ENCODE data around the gene APELA. TPM values are rescaled to one million over a fixed set of nuclear protein-coding genes. Genes with fewer than 3 reads are reported as not detected.
"Not testable (repeated sequence)": the region's sequence is repeated elsewhere in the genome, so short reads cannot be mapped to it uniquely, and the experiment has no call there.

Gene APELA
- total RNA-seq, 1 donor from 2014 or later = not detected

DNA sequence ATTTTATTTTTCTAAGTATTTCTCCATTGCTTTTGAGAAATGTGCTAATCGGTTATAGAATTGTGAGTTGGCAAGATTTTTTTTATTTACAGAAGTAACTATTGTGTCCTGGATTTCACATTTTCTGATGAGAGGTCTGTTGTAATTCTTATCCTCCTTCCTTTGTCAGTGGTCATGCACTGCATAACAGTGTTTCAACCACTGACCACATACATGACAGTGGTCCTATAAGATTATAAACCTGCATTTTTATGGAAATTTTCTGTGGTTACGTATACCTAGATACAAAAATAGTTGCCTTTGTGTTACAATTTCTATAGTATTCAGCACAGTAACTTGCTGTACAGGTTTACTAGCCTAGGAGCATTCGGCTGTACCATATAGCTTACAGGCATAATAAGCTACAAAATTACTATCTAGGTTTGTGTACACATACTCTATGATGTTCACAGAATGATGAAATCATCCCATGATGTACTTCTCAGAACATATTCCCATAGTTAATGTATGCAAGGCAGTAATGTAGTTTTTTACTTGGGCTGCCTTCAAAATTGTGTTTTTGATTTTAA lies 47.8 kb downstream of the APELA start:
- DNase-seq (ENCODE audit: low read depth in 2 of 2) = no peak

DNA sequence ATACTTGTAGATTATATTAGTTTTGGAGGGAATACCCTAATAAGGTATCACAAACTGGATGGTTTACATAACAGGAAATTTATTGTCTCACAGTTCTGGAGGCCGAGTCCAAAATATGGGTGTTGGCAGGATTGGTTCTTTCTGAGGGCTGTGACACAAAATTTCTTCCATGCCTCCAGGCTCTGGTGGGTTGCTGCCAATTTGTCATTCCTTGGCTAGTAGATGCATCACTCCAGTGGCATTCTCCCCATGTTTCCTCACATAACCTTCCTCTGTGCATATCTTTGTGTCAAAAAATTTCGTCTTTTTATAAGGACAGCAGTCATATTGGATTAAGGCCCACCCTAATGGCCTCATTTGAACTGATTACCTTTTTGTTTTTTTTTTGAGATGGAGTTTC lies 49.3 kb downstream of the APELA start:
- no peak for DNase-seq (ENCODE audit: low read depth in 2 of 2)

DNA sequence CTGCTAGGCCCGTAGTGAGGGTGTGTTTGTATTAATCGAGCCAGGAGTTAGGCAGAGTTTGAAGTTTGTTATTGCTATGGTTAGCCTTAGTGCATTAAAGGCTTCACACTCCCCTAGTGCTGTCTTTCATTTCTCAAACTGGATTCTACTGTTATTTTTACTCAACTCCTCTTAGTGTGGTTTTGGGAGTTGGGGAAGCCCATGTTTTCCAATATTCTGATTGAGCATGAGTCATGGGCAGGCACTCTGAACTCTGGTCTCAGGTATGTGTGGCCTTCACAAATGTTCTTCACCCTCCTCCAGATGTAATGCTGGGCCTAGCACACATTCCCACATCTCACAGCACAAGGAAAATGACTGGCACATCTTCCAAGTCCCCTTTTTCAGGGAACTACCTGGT lies 50.1 kb downstream of the APELA start:
- DNase-seq (ENCODE audit: low read depth in 2 of 2) = not testable (repeated sequence)

- DNase-seq (ENCODE audit: low read depth in 2 of 2) = no peak
Measured at GRCh38 chr4:164930647-164931046, 53.7 kb downstream of the APELA start.

DNA sequence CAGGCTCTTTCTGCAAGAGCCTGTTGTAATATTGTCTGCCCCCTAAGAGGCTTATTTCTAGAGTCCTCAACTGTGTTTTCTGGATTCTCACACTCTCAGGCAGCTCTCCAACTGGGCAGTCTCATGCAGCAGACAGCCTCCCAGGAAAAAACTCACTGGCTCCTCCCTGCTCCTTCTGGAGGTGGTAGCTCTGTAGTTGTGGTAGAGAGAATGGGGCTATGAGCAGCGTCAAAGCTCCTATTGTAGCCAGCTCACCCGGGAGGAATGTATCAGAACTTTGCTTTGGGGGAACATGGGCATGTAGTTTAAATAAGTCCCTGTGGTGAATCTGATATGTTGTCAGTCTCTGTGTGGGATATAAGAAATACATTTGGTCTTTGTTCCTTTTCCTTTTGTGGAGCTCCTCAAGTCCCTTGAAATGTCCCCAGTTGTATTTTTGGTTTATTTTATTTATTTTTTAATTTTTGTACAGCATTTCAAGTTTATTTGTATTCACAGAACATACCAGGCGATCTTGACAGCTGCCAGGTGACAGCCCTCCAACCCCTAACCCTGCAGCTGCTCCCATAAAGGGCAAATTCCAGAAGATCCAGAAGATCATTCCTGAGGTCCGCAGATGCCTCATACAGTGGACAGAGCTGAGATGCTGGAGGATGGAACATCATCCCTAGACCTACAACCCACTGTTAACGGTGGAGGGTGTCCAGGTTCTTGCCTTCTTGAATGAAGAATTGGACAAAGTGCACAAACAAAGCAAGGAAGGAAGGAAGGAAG lies 54.8 kb downstream of the APELA start:
- DNase-seq (ENCODE audit: low read depth in 2 of 2) = no peak

GRCh38 chr4:164933244-164933643 lies 56.3 kb downstream of the APELA start:
- no peak for DNase-seq (ENCODE audit: low read depth in 2 of 2)

- DNase-seq (ENCODE audit: low read depth in 2 of 2) = no peak
Measured at GRCh38 chr4:164935363-164935762, 58.4 kb downstream of the APELA start.

DNA sequence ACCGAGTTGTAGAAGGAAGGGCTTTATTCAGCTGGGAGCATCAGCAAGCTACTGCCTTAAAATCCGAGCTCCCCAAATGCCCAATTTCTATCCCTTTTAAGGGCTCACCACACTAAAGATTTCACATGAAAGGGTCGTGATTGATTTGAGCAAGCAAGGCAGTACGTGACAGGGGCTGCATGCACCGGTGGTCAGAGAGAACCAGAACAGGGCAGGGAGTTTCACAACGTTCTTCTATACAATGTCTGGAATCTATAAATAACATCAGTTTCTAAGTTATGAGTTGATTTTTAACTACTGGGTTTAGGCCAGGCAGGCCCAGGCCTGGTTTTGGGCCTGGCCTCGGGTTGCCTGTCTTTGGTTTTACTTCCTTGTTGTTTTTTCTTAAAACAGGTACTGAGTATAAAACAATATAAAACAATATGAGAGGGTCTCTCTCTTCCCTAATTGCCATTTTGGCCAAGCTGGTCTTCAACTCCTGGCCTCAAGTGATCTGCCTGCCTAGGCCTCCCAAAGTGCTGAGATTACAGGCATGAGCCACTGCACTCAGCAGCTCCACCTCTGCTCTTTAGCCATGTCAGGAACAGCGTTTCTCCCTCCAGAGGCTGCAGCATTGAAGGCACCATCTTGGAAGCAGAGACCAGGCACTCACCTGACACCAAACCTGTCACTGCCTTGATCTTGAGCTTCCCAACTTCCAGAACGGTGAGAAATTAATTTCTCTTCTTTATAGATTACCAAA lies 59.1 kb downstream of the APELA start:
- not testable (repeated sequence) for DNase-seq (ENCODE audit: low read depth in 2 of 2)

DNA sequence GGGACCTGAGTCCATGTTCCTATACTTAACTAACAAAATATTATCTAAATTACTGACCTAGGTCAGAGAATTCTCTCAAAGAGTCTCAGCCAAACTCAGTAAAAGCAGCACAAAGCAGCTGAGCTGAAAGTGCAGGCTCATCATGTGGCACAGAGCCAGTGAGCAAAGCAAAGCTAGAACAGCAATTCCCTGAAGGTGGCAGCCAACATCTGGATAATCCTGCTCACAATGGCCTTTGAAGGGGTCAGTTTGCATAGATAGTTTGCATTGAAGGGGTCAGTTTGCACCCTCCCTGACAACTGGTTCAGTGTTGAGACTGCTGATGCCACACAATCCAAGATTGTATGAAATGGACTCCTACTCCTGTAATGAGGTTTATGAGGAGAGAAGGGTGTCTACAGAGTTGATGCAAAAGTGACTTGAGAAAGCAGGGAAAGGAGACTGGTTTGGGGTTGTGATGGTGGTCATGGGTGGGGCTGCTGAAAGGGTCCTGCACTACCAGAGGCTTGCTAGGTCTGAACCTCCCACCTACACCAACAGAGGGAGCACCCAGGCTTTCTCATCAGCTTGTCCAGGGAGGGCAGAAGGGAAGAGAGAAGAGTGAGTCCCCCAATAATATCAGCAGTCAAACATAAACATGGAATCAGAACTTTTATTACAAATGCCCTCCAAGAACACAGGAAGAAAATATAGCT lies 60.7 kb downstream of the APELA start:
- peak in 1 of 2 donors; percentile 19 for DNase-seq (ENCODE audit: low read depth in 2 of 2)

DNA sequence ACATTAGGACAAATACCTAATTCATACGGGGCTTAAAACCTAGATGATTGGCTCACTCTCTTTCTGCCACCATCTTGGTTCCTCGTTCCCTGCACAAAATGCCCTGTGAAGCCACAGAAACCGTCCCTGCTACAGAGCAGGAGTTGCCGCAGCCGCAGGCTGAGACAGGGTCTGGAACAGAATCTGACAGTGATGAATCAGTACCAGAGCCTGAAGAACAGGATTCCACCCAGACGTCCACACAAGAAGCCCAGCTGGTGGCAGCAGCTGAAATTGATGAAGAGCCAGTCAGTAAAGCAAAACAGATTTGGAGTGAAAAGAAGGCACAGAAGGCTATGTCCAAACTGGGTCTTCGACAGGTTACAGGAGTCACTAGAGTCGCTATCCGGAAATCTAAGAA lies 66.2 kb downstream of the APELA start:
- no peak for DNase-seq (ENCODE audit: low read depth in 2 of 2)

GRCh38 chr4:164945146-164945545 lies 68.2 kb downstream of the APELA start:
- DNase-seq (ENCODE audit: low read depth in 2 of 2) = no peak

GRCh38 chr4:164946810-164947209 lies 69.8 kb downstream of the APELA start:
- DNase-seq (ENCODE audit: low read depth in 2 of 2) = no peak

Other genes with a start within 250 kb of the APELA start
- gene SMIM31, start 123.0 kb upstream of the APELA start, total RNA-seq = not detected in 2 replicates
- gene TRIM61, start 100.5 kb downstream of the APELA start, total RNA-seq = not detected in 2 replicates
- not detected in 2 replicates for gene TRIM60, start 154.8 kb downstream of the APELA start, total RNA-seq
- gene TRIM75, start 176.7 kb downstream of the APELA start, total RNA-seq = not detected in 2 replicates
- gene TMEM192, start 235.7 kb downstream of the APELA start, total RNA-seq = 5.9 and 11.7 TPM in 2 replicates

Measured in lung microvascular endothelial cell (primary cell).